Esophagus muscularis mucosa (tissue), 4 donors: ENCODE data around the gene MPP4. TPM values are rescaled to one million over a fixed set of nuclear protein-coding genes. Genes with fewer than 3 reads are reported as not detected.

Experiments
- DNase-seq: peaks from one replicate; pipeline ENCODE4 v3.0.0-alpha.2; 2017; ENCODE audit errors: extremely low spot score
- H3K27ac ChIP-seq, 4 donors: fragments of 200-600 bp; sonication (generic); replicated peaks in 1 of 4; 1 replicate in 3 of 4; 2 replicates in 1 of 4; pipeline ENCODE4 v1.5.1; 2016 to 2019; ENCODE audit warnings: mild to moderate bottlenecking in 1 of 4
- H3K27me3 ChIP-seq, 4 donors: fragments of 200-600 bp; sonication (generic); one replicate each; pipeline versions ENCODE4 v1.5.1 to v1.6.0; 2016 to 2019
- H3K36me3 ChIP-seq, 4 donors: fragments of 200-600 bp; sonication (generic); one replicate each; pipeline ENCODE4 v1.5.1; 2016 to 2019
- H3K4me1 ChIP-seq, 4 donors: fragments of 200-600 bp; sonication (generic); one replicate each; pipeline ENCODE4 v1.5.1; 2016 to 2019
- H3K4me3 ChIP-seq, 4 donors: fragments of 200-600 bp; sonication (generic); 1 replicate in 2 of 4; 2 replicates in 2 of 4; pipeline ENCODE4 v1.5.1; 2016 to 2019; ENCODE audit warnings: mild to moderate bottlenecking in 4 of 4, moderate library complexity in 1 of 4
- H3K9me3 ChIP-seq, 4 donors: fragments of 200-600 bp; sonication (generic); 1 replicate in 3 of 4; 2 replicates in 1 of 4; pipeline ENCODE4 v1.5.1; 2016 to 2019
- EP300 ChIP-seq: sonication (generic); formaldehyde crosslinking; IDR thresholded peaks from one replicate; pipeline ENCODE4 v1.6.1; 2017; ENCODE audit warnings: antibody characterized with exemption
- POLR2A ChIP-seq: fragments of 450-650 bp; IDR thresholded peaks from one replicate; pipeline ENCODE4 v1.6.1; 2017; ENCODE audit warnings: antibody characterized with exemption, moderate library complexity, mild to moderate bottlenecking, low read depth
- POLR2AphosphoS5 ChIP-seq, 2 donors: sonication (generic); formaldehyde crosslinking; IDR thresholded peaks; one replicate each; pipeline ENCODE4 v1.6.1; 2017; ENCODE audit warnings: antibody characterized with exemption in 2 of 2
- WGBS: methylation state at CpG from one replicate; pipeline ENCODE4 v1.1.5; 2018; 5-methylcytosine and 5-hydroxymethylcytosine counted together
- intact Hi-C: fragments of 100-400 bp; cut with DNase I; formaldehyde crosslinking; loops from one replicate; pipeline ENCODE4 v1.15.1; 2023
- total RNA-seq, 4 donors: library from RNA; depleted of rRNA; stranded (reverse); fragments of >200 nt; gene quantifications; one replicate each; pipeline versions ENCODE4 v1.1.0 to v1.2.1, GENCODE V29; 2016
- TF ChIP-seq, protein P1 (sequence below), 3 experiments: fragments of 200-600 bp in 2 of 3; fragments of 450-650 bp in 1 of 3; sonication (generic) in 2 of 3; IDR thresholded peaks; one replicate each; pipeline ENCODE4 v1.5.1; 2017 to 2019; ENCODE audit warnings: antibody characterized with exemption in 3 of 3, mild to moderate bottlenecking in 2 of 3, moderate library complexity in 1 of 3

MPP4 gene
- total RNA-seq, 4 donors from 2014 or later = 0.23 TPM; not detected in 3

DNA sequence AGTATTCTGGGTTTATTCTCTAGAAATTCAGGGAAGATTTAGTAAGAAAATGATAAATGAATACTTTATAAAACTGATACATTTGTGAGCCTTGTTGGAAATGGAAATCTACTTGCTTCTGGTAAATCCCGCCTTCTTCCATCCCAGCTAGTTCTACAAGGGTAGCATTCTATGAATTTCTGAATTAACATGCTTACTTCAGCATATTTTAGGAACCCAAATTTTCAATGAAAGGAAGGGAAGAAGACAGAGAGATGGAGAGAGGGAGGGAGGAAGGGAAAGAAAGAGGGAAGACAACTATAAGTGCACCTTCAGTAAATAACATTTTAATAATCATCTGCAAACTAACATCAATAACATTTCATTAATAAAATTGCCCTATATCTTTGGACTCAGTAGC, 28.6 kb downstream of the MPP4 start:
- H3K4me1 ChIP-seq = no peaks in the 10 kb centered on the region
- no peaks in the 10 kb centered on the region for H3K27me3 ChIP-seq
- no peak overlapping the region for H3K4me3 ChIP-seq
- TF ChIP-seq, protein P1, sequence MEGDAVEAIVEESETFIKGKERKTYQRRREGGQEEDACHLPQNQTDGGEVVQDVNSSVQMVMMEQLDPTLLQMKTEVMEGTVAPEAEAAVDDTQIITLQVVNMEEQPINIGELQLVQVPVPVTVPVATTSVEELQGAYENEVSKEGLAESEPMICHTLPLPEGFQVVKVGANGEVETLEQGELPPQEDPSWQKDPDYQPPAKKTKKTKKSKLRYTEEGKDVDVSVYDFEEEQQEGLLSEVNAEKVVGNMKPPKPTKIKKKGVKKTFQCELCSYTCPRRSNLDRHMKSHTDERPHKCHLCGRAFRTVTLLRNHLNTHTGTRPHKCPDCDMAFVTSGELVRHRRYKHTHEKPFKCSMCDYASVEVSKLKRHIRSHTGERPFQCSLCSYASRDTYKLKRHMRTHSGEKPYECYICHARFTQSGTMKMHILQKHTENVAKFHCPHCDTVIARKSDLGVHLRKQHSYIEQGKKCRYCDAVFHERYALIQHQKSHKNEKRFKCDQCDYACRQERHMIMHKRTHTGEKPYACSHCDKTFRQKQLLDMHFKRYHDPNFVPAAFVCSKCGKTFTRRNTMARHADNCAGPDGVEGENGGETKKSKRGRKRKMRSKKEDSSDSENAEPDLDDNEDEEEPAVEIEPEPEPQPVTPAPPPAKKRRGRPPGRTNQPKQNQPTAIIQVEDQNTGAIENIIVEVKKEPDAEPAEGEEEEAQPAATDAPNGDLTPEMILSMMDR (IDR thresholded peaks at IDR 0.05) = no peak
- TF ChIP-seq POLR2A = no peak
- no peaks in the 10 kb centered on the region for H3K9me3 ChIP-seq
- H3K36me3 ChIP-seq = no peaks in the 10 kb centered on the region
- DNase-seq = no peak
- 94% methylated on average over 1 of the region's 1 CpG for WGBS
- intact Hi-C loops = no loop called here
- H3K27ac ChIP-seq = no peak overlapping the region

DNA sequence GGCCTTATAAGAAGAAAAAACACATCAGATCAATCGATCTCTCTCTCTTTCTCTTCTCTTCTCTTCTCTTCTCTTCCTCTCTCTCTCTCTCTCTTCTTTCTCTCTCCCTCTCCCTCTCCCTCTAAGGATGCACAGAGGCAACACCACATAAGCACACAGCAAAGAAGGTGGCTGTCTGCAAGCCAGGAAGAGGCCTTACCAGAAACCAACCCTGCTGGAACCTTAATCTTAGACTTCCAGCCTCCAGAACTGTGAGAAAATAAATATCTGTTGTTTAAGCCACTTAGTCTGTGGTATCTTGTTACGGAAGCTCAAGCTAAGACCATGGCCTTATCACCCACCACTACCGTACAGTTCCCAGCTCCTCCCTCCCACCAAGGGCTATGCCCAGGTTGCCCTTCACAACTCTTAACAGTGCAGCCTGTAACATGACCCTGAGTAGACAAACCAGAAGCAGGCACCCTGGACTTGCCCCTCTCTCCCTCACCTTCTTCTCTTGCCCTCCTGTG, 30.0 kb downstream of the MPP4 start:
- no peaks in the 10 kb centered on the region for H3K9me3 ChIP-seq
- H3K27ac ChIP-seq = no peak overlapping the region
- no peaks in the 10 kb centered on the region for H3K27me3 ChIP-seq
- no peak for TF ChIP-seq EP300
- no peak for TF ChIP-seq POLR2AphosphoS5 (IDR thresholded peaks at IDR 0.05)
- TF ChIP-seq POLR2A = no peak
- TF ChIP-seq, protein P1 (IDR thresholded peaks at IDR 0.05) = no peak
- DNase-seq = no peak
- no peaks in the 10 kb centered on the region for H3K4me1 ChIP-seq
- no peak overlapping the region for H3K4me3 ChIP-seq
- intact Hi-C loops = no loop called here
- no peaks in the 10 kb centered on the region for H3K36me3 ChIP-seq
- 70% methylated on average over 3 of the region's 3 CpGs for WGBS

DNA sequence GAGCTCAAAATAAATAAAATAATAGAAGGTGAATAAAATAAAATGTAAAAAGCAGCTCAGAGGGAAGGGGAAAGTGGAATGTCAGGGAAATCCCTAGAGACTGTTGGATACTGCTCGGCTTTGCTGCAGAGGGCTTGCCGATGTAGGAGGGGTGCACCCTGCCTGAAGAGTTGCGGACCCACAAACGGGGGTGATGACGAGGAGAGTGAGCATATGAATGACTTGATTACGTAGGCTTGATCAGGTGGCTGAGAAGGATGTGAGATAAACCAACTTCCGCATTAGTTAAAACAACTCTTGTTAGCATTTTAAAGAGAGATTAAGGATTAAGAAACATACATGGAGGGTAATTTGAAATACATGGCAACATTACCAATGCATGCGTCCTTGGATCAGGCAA, 34.1 kb downstream of the MPP4 start:
- H3K27ac ChIP-seq = no peak overlapping the region
- H3K27me3 ChIP-seq = no peaks in the 10 kb centered on the region
- DNase-seq = no peak
- TF ChIP-seq POLR2AphosphoS5 (IDR thresholded peaks at IDR 0.05) (no peak), POLR2A (no peak), EP300 (no peak)
- TF ChIP-seq, protein P1 (IDR thresholded peaks at IDR 0.05) = no peak
- H3K4me3 ChIP-seq = no peak overlapping the region
- H3K4me1 ChIP-seq = no peaks in the 10 kb centered on the region
- H3K9me3 ChIP-seq = no peaks in the 10 kb centered on the region
- intact Hi-C loops = no loop called here
- 68% methylated on average over 8 of the region's 8 CpGs for WGBS
- no peaks in the 10 kb centered on the region for H3K36me3 ChIP-seq

DNA sequence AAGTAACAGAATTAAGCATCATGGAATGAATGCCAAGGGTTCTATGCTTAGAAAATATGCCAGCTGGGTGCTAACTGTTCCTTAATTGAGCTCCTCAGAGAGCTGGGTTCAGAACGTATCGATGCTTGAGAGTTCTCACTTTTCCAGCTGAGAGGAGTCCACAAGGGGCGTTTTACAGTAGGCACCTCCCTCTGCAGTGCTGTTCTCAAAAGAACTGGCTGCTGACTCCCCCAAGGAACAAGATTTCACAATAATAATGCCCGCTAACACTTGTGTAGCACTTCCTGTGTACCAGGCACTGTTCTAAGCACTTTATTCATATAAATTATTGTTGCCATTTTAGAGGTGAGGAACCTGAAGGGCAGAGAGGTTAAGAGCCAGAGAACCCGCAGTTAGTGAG, 37.1 kb downstream of the MPP4 start:
- Histone ChIP-seq H3K27me3 (no peaks in the 10 kb centered on the region), H3K4me1 (no peaks in the 10 kb centered on the region), H3K4me3 (no peak overlapping the region), H3K36me3 (no peaks in the 10 kb centered on the region), H3K27ac (no peak overlapping the region), H3K9me3 (no peaks in the 10 kb centered on the region)
- TF ChIP-seq, protein P1 (IDR thresholded peaks at IDR 0.05) = no peak
- no peak for TF ChIP-seq POLR2AphosphoS5 (IDR thresholded peaks at IDR 0.05)
- no peak for TF ChIP-seq POLR2A
- TF ChIP-seq EP300 = no peak
- 55% methylated on average over 5 of the region's 5 CpGs for WGBS
- DNase-seq = no peak
- intact Hi-C loops = no loop called here

DNA sequence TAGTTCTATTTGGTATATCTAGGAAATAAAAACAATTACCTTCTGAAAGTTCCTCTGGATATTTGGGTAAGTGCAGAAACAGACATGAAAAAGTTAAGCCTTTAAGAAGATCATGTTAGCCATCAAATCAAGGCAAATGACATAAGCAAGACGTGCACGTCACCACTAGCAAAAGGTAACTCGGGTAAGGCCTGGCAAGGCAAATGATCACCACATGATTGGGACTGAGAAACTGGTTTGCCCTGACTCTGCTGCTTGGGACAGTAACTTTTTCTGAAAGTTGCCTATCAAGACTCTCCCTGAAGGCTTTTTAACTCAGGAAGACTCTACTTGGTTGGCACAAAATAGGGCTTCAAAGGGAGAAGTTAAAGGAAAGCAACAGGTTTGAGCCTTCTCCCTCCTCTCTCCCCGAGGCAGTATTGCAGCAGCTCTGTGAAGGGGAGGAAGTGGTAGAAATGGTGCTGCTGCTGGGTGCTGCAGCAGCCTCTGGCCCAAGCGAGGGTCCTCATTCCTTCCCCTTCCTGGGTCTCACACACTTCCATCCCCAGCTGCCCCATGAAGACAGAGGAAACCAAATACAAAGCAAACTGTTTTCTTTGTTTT, 38.0 kb downstream of the MPP4 start:
- intact Hi-C loops = no loop called here
- Histone ChIP-seq H3K4me3 (no peak overlapping the region), H3K27me3 (no peaks in the 10 kb centered on the region), H3K27ac (no peak overlapping the region), H3K36me3 (no peaks in the 10 kb centered on the region), H3K4me1 (no peaks in the 10 kb centered on the region), H3K9me3 (no peaks in the 10 kb centered on the region)
- WGBS = 78% methylated on average over 5 of the region's 5 CpGs
- TF ChIP-seq POLR2AphosphoS5 (IDR thresholded peaks at IDR 0.05) = no peak
- TF ChIP-seq EP300 = no peak
- TF ChIP-seq POLR2A = no peak
- TF ChIP-seq, protein P1 (IDR thresholded peaks at IDR 0.05) = no peak
- DNase-seq = no peak
